GM19397 (cell line): ENCODE data around the gene DNAH2.

Experiments used
- ATAC-seq: cut with Tn5 transposase; IDR thresholded peaks from one replicate; pipeline ENCODE4 v1.9.1; 2021; ENCODE audit warnings: mild to moderate bottlenecking, moderate library complexity; ENCODE audit not compliant: unreplicated experiment

The DNAH2 gene

GRCh38 chr17:7716901-7717755 is at the start of gene DNAH2:
Gene DNAH2, plus strand, starts transcription at chr17:7717744. Its CDS starts 1,991 bp downstream, at chr17:7719735.
- no peak for ATAC-seq

DNA sequence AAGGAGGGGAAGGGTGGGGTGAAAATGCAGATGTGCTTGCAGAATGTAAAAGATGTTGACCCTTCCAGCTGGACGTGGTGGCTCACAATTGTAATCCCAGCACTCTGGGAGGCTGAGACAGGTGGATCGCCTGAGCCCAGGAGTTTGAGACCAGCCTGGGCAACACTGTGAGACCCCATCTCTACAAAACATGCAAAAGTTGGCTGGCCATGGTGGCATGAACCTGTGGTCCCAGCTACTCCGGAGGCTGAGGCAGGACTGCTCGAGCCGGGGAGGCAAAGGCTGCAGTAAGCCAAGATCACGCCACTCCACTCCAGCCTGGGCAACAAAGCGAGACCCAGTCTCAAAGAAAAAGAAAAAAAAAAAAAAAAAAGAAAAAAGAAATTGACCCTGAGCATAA is 49.1 kb upstream of the DNAH2 start:
- no peak for ATAC-seq

DNA sequence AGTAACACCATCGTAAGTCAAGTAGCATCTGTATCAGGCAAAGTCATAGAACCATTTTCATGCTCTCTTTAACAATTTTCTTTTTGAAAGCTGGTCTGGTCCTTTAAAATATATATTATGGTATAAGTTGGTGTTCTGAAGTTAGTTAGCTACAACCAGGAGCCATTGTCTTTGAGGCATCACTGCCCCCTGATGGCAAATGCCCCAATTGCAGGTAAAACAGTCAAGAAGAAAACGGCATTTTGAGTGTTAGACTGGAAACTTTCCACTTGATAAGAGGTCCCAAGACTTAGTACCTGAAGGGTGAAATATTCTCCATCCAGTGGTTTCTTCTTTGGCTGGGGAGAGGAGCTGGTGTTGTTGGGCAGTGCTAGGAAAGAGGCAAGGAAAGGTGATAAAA is 44.3 kb upstream of the DNAH2 start:
- ATAC-seq: no peak

GRCh38 chr17:7674934-7675333 is 42.6 kb upstream of the DNAH2 start:
- no peak for ATAC-seq

- ATAC-seq: no peak
These were observed 41.0 kb upstream of the DNAH2 start for GRCh38 chr17:7676533-7676932.

DNA sequence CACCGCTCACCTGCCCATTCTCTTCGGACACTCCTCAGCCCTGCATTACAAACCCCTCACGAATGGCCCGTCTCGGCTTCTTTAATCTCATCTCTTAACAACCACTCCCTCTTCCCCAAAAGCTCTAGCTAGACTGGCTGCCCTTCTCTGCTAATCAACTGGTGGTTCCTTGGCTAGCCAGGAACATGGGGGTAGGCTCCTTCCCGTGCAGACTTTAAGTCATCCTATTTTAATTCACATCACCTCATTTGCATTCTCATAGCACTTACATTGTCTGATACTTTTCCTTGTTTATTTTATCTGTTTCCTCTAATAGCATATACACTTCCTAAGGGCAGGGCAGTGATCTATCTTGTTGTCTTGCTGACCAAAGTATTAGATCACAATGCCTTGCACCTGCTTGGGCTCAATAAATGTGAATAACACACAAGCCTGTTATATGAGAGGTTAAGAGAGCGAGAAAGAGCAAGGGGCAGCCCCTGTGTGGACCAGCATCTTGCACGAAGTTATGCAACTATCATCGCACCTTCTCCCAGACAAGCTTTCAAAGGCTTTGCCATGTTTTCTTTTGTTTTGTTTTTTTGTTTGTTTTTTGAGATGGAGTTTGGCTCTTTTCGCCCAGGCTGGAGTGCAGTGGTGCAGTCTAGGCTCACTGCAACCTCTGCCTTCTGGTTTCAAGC is 40.0 kb upstream of the DNAH2 start:
- no peak for ATAC-seq

- ATAC-seq: no peak
These were observed 32.6 kb upstream of the DNAH2 start for GRCh38 chr17:7684851-7685532.

DNA sequence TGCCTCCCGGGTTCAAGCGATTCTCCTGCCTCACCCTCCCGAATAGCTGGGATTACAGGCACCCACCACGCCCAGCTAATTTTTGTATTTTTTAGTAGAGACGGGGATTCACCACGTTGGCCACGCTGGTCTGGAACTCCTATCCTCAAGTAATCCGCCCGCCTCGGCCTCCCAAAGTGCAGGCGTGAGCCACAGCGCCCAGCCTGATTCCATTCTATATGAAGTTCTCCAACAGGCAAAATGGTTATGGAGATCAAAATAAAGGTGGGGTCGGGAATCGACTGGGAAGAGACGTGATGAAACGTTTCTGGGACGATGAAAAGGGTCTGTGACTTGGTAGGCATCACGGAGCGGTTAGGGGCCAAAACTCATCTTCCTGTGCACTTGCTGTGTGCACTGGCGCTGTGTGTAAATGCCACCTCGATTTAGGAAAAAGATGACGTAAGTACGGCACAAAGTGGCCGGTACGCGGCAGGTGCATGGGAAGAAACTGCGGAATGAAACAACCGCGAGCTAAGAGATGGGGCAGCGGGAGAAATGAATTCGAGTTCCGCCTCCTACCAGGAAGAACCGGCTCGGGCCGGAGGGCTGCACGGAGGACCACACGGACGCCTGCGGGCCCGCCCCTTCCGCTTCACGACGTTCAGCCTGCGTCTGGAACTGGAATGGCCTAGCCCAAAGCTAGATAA is 31.9 kb upstream of the DNAH2 start:
- ATAC-seq: peak; percentile 54

DNA sequence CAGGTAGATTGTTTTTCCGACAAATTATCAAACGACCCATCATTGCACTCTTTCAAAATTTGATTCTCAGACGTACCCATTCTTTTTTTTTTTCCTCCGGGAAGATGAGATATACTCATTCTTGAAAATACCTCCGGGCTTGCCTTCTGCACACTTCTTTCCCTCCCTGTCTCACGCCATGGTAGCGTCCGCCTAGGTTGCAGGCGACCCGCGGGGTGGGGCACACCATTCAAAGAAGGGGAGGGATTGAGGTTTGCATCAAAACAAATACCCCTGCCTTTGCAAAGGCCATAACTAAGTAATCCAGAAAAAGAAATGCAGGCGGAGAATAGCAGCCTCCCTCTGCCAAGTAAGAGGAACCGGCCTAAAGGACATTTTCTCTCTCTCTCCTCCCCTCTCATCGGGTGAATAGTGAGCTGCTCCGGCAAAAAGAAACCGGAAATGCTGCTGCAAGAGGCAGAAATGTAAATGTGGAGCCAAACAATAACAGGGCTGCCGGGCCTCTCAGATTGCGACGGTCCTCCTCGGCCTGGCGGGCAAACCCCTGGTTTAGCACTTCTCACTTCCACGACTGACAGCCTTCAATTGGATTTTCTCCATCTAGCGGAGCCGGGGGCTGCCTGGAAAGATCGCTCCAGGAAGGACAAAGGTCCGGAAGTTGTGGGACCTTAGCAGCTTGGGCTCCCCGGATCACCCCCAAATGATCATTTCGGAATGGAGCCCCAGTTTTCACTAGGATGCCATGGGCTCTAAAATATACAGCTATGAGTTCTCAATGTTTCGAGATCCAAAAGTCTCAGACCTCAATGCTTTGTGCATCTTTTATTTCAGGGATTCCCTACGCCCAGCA is 31.1 kb upstream of the DNAH2 start:
- ATAC-seq: peak; percentile 39

DNA sequence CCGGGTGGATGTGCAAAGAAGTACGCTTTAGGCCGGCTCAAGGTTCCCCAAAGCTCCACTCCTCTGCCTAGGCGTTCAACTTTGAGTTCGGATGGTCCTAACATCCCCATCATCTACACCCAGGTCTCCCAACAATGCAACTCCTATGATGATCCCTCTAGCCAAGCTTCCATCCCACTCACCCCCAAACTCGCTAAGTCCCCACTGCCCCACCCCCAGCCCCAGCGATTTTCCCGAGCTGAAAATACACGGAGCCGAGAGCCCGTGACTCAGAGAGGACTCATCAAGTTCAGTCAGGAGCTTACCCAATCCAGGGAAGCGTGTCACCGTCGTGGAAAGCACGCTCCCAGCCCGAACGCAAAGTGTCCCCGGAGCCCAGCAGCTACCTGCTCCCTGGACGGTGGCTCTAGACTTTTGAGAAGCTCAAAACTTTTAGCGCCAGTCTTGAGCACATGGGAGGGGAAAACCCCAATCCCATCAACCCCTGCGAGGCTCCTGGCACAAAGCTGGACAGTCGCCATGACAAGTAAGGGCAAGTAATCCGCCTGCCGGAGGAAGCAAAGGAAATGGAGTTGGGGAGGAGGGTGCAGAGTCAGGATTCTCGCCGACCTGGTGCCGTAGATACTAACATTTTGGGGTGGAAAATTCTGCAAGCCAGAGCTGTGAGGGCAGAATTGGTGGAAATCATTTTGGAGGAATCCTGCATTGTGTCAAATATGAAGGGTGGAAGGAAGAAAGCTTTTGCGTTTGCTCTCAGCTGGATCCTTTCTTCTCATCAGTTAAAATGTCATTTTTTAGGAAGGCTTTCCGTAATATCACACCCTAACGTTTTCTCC is 30.3 kb upstream of the DNAH2 start, which contains the start of gene TP53:
Gene TP53, minus strand, starts transcription at position 419 of the 836 bp plus-strand sequence. CDS start 10,896 bp downstream, outside the sequence.
- peak; percentile 37 for ATAC-seq

GRCh38 chr17:7687908-7688807 is 29.4 kb upstream of the DNAH2 start, which contains the start of gene WRAP53:
Gene WRAP53, plus strand, starts transcription at chr17:7688477. Its CDS starts 172 bp downstream, at chr17:7688649.
- peak; percentile 64 for ATAC-seq

DNA sequence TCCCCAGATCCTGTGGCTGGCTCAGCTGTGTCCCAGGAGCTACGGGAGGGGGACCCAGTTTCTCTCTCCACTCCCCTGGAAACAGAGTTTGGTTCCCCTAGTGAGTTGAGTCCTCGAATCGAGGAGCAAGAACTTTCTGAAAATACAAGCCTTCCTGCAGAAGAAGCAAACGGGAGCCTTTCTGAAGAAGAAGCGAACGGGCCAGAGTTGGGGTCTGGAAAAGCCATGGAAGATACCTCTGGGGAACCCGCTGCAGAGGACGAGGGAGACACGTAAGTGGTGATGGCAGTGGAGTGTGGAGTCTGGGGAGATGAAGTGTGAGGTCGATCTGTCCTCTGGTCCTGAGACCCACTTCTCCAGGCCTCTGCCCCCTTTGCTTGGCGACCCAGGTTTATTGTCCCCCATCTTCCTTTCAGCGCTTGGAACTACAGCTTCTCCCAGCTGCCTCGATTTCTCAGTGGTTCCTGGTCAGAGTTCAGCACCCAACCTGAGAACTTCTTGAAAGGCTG is 28.7 kb upstream of the DNAH2 start:
- ATAC-seq: no peak

DNA sequence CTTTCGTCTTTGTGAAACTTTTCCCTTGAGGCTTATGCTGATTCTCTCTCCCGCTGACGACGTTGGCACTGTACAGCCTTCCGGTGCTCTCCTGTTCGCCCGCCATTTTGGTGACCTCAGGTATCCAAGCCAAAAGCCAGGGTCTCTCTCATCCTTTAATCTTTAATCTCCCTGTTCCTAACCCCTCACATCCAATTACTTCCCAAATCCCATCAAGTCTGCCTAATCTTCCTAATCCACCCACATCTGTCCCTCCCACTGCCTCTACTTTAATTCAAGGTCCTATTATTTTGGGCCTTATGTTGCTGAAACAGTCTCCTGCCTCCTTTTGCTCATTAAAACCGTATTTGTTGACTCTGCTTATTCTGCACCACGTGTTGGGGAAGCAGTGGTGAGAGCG is 22.0 kb upstream of the DNAH2 start:
- ATAC-seq: no peak

DNA sequence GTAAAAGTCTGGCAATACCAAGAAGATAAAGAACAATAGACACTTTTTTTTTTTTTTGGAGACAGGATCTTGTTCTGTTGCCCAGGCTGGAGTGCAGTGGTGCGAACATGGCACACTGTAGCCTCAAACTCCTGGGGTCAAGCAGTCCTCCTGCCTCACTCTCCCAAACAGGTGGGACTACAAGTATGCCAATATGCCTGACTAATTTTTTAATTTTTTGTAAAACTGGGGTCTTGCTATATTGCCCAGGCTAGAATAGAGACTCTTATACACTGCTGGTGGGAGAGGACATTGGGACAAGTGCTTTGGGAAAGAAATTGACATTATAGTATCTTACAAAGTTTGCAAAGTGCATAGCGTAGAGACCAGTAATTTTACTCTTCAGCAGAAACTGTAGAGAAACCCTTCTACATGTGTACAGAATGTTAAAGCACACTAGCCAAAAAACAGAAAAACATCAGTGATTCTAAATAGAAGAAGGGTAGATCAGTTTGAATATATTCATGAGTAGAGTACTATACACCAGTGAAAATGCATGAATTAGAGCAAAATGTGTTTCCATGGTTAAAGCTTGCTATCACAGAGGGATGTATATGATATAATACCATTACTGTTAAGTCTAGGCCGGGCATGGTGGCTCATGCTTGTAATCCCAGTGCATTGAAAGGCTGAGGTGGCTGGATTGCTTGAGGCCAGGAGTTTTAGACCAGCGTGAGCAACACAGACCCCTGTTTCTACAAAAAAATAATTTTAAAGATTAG is 19.5 kb upstream of the DNAH2 start:
- no peak for ATAC-seq

- no peak for ATAC-seq
These were observed 17.0 kb upstream of the DNAH2 start for GRCh38 chr17:7700510-7700909.

DNA sequence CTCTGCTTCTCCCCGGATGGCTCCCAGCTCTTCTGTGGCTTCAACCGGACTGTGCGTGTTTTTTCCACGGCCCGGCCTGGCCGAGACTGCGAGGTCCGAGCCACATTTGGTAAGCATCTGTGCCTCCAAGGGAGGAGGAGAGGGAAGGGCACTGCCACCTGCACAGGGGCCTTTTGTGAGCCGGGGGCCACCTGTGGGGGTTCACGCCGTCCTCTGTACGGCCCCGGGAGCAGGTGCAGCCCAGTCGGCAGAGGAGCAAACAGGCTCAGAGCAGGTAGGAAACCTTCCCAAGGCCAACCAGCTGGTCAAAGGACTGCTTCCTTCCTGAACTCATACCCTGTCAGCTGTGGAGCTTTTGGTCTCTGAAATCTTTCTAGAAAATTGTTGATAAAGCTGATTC is 15.9 kb upstream of the DNAH2 start:
- ATAC-seq: no peak

- ATAC-seq: no peak
These were observed 14.8 kb upstream of the DNAH2 start for GRCh38 chr17:7702776-7703175.
